Left lung (tissue), 10 donors: ENCODE data around the gene SAV1. TPM values are rescaled to one million over a fixed set of nuclear protein-coding genes. Genes with fewer than 3 reads are reported as not detected.
"Not testable (repeated sequence)": the region's sequence is repeated elsewhere in the genome, so short reads cannot be mapped to it uniquely, and the experiment has no call there.

Experiments
- ATAC-seq: fragments of 200-7000 bp; cut with Tn5 transposase; one replicate; pipeline ENCODE4 v1.9.1; 2020; ENCODE audit warnings: moderate library complexity
- DNase-seq, 4 donors: peaks; one replicate each; pipeline ENCODE4 v3.0.0-alpha.2; 2013 to 2020
- H3K27ac ChIP-seq, 2 donors: fragments of 200-600 bp; sonication (generic) in 1 of 2; one replicate each; pipeline versions ENCODE4 v1.5.0 to v1.8.0; 2020 to 2021
- H3K27me3 ChIP-seq, 2 donors: fragments of 200-600 bp; sonication (generic) in 1 of 2; one replicate each; pipeline versions ENCODE4 v1.5.0 to v1.8.0; 2020 to 2021
- H3K36me3 ChIP-seq, 2 donors: fragments of 200-600 bp; sonication (generic) in 1 of 2; one replicate each; pipeline versions ENCODE4 v1.5.0 to v1.8.0; 2020 to 2021
- H3K4me1 ChIP-seq, 2 donors: fragments of 200-600 bp; one replicate each; pipeline ENCODE4 v1.8.0; 2021
- H3K4me3 ChIP-seq, 2 donors: fragments of 200-600 bp; sonication (generic) in 1 of 2; one replicate each; pipeline versions ENCODE4 v1.5.0 to v1.8.0; 2020 to 2021; ENCODE audit warnings: mild to moderate bottlenecking in 1 of 2
- H3K9me3 ChIP-seq, 2 donors: fragments of 200-600 bp; sonication (generic) in 1 of 2; one replicate each; pipeline versions ENCODE4 v1.5.0 to v1.8.0; 2020 to 2021
- CTCF ChIP-seq, 2 donors: fragments of 200-600 bp; sonication (generic) in 1 of 2; IDR thresholded peaks; one replicate each; pipeline versions ENCODE4 v1.5.0 to v1.8.0; 2021; ENCODE audit warnings: antibody characterized with exemption in 2 of 2
- intact Hi-C, 2 donors: fragments of 100-400 bp; cut with DNase I; formaldehyde crosslinking; loops; one replicate each; pipeline versions ENCODE4 v1.11.2 to v1.14.2; 2022
- polyA plus RNA-seq, 6 donors: library from polyadenylated mRNA; unstranded; fragments of 120-200 nt; gene quantifications; one replicate each; pipeline ENCODE4 v1.2.1, GENCODE V29; 2013; ENCODE audit not compliant: insufficient read length in 6 of 6
- total RNA-seq, 2 donors: library from RNA; stranded (reverse); fragmentation: NEBNext Ultra II Directional; extraction: Animal tissue kit (Norgen Biotek cat#: 25700); gene quantifications; one replicate each; pipeline ENCODE4 v1.2.1, GENCODE V29; 2021
- donor health status: DM: no; HTN: yes; CAD: no.
- donor health status: DM: no; HTN: no; CAD: no.

The SAV1 gene
- total and polyA plus RNA-seq, 8 donors: 28.2 to 43.9 (median 38.1) TPM

- ATAC-seq (no peak), DNase-seq (no peak)
- Histone ChIP-seq H3K27me3 (no peaks in the 10 kb centered on the region), H3K9me3 (no peaks in the 10 kb centered on the region), H3K4me1 (no peaks in the 10 kb centered on the region), H3K27ac (no peak overlapping the region), H3K36me3 (peaks cover 0 to 5% of the 10 kb centered on the region in 2 donors), H3K4me3 (no peak overlapping the region)
- no peak for TF ChIP-seq CTCF (IDR thresholded peaks at IDR 0.05)
- intact Hi-C loops: no loop called here
Measured at GRCh38 chr14:50633954-50634353, 34.2 kb downstream of the SAV1 start.

GRCh38 chr14:50631408-50631821 is 36.7 kb downstream of the SAV1 start:
- ATAC-seq: no peak
- Histone ChIP-seq H3K36me3 (no peaks in the 10 kb centered on the region), H3K27me3 (no peaks in the 10 kb centered on the region), H3K4me3 (no peak overlapping the region), H3K9me3 (no peaks in the 10 kb centered on the region), H3K4me1 (no peaks in the 10 kb centered on the region), H3K27ac (no peak overlapping the region)
- TF ChIP-seq CTCF (IDR thresholded peaks at IDR 0.05): no peak
- intact Hi-C loops: no loop called here
- DNase-seq: no peak

DNA sequence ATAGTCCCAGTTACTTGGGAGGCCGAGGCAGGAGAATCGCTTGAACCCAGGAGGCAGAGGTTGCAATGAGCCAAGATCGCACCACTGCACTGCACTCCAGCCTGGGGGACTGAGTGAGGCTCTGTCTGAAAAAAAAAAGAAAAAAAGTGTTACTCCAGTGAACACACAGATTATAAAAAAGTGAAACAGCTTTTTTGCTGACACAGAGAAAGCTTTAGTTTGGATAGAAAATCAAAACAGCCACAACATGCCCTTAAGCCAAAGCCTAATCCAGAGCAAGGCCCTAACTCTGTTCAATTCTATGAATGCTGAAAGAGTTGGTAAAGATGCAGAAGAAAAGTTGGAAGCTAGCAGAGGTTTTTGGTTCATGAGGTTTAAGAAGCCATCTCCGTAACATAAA is 43.2 kb downstream of the SAV1 start:
- H3K36me3 ChIP-seq, H3K9me3 ChIP-seq, H3K4me1 ChIP-seq, H3K4me3 ChIP-seq, ATAC-seq, DNase-seq, H3K27ac ChIP-seq, H3K27me3 ChIP-seq, intact Hi-C loops: not testable (repeated sequence)

DNA sequence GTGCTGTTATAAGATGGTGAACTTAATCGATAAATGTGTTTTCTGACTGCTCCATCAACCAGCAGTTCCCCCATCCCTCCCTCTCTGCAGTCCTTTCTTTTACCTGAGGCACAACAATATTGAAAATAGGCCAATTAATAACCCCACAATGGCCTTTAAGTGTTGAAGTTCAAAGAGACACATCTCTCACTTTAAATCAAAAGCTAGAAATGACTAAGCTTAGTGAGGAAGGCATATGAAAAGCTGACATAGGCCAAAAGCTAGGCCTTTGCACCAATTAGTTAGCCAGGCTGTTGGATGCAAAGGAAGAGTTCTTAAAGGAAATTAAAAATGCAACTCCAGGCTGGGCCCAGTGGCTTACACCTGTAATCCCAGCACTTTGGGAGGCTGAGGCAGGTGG is 43.7 kb downstream of the SAV1 start:
- TF ChIP-seq CTCF (IDR thresholded peaks at IDR 0.05): no peak
- no peak for ATAC-seq
- intact Hi-C loops: no loop called here

DNA sequence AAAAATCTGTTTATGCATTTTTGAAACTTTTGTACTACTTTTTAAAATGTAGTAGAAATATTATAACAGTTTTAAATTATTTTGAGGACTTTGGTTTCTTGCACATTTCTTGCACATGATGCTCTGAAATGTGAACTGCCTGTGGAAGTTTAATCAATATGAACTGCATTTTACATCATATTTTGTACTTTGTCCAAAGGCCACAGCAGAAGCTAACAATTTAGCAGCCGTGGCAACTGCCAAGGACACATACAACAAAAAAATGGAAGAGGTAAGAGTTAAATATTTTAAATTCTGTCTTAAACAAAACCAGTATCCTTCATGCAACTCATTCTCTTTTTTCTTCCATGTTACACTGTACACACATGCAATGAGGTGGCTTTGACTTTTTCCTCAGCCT is 45.1 kb downstream of the SAV1 start:
- intact Hi-C loops: no loop called here
- Histone ChIP-seq H3K9me3 (no peaks in the 10 kb centered on the region), H3K36me3 (no peaks in the 10 kb centered on the region), H3K27ac (no peak overlapping the region), H3K4me3 (no peak overlapping the region), H3K27me3 (no peaks in the 10 kb centered on the region), H3K4me1 (no peaks in the 10 kb centered on the region)
- ATAC-seq: no peak
- no peak for TF ChIP-seq CTCF (IDR thresholded peaks at IDR 0.05)
- DNase-seq: no peak

More for the DNA sequence above, 43.7 kb downstream of the SAV1 start:
- Histone ChIP-seq H3K4me3 (no peak overlapping the region), H3K4me1 (no peaks in the 10 kb centered on the region), H3K27ac (no peak overlapping the region), H3K36me3 (no peaks in the 10 kb centered on the region), H3K27me3 (no peaks in the 10 kb centered on the region), H3K9me3 (no peaks in the 10 kb centered on the region)
- no peak for DNase-seq

DNA sequence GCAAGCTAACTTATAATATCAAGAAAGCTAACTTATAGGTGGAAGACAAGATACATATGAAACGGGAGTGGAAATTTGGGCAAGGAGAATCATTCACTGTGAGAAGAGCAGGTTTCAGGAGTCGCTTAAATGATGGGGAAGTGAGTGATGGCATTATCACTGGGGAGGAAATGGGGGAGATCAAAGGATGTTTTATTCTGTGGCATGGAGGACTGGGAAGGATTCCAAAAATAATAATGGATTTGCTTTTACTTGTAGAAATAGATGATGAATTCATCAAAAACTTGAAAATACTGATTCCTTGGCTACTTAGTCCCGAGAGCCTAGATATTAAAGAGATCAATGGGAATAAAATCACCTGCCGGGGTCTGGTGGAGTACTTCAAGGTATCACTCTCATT is 47.8 kb downstream of the SAV1 start:
- no peak for ATAC-seq
- no peak for TF ChIP-seq CTCF (IDR thresholded peaks at IDR 0.05)
- no peak for DNase-seq
- H3K27ac ChIP-seq: no peak overlapping the region
- H3K4me1 ChIP-seq: no peaks in the 10 kb centered on the region
- intact Hi-C loops: no loop called here
- no peaks in the 10 kb centered on the region for H3K9me3 ChIP-seq
- H3K36me3 ChIP-seq: no peaks in the 10 kb centered on the region
- H3K27me3 ChIP-seq: no peaks in the 10 kb centered on the region
- H3K4me3 ChIP-seq: no peak overlapping the region
